Mesendoderm (in vitro differentiated cells): ENCODE results near the gene XAGE2.

Experiments used
- DNase-seq: peaks from one replicate; pipeline ENCODE4 v3.0.0; 2013
- H2AK5ac ChIP-seq: 2 replicates; pipeline ENCODE4 v1.6.1; 2013; ENCODE audit warnings: low read length, inconsistent platforms
- H2BK120ac ChIP-seq: 2 replicates; pipeline ENCODE4 v1.6.1; 2013; ENCODE audit warnings: low read depth, mild to moderate bottlenecking, low read length, moderate library complexity, mixed read lengths
- H2BK15ac ChIP-seq: replicated peaks from 2 replicates; pipeline ENCODE4 v1.6.1; 2013; ENCODE audit warnings: low read depth, mild to moderate bottlenecking, moderate library complexity
- H2BK5ac ChIP-seq: 2 replicates; pipeline ENCODE4 v1.6.1; 2013; ENCODE audit warnings: low read length, inconsistent platforms
- H3K18ac ChIP-seq: 2 replicates; pipeline ENCODE4 v1.6.1; 2013; ENCODE audit warnings: mild to moderate bottlenecking, low read length, mixed read lengths
- H3K23ac ChIP-seq: one replicate; pipeline ENCODE4 v1.6.1; 2013; ENCODE audit warnings: low read length
- H3K27ac ChIP-seq: 2 replicates; pipeline ENCODE4 v1.5.1; 2013; ENCODE audit warnings: low read depth, mild to moderate bottlenecking, inconsistent platforms, low read length, moderate library complexity
- H3K27me3 ChIP-seq: 2 replicates; pipeline ENCODE4 v1.6.1; 2013; ENCODE audit warnings: low read length, control low read depth, mild to moderate bottlenecking, inconsistent platforms; ENCODE audit not compliant: insufficient read depth, poor library complexity
- H3K36me3 ChIP-seq: 2 replicates; pipeline ENCODE4 v1.6.1; 2013; ENCODE audit warnings: low read length, inconsistent platforms; ENCODE audit not compliant: control insufficient read depth, insufficient read depth
- H3K4ac ChIP-seq: one replicate; pipeline ENCODE4 v1.6.1; 2013; ENCODE audit warnings: low read depth, mild to moderate bottlenecking, low read length, moderate library complexity
- H3K4me1 ChIP-seq: 2 replicates; pipeline ENCODE4 v1.6.1; 2013; ENCODE audit warnings: low read depth, low read length, inconsistent platforms; ENCODE audit not compliant: control insufficient read depth
- H3K4me2 ChIP-seq: 2 replicates; pipeline ENCODE4 v1.6.1; 2013; ENCODE audit warnings: low read length
- H3K4me3 ChIP-seq: 2 replicates; pipeline ENCODE4 v1.5.1; 2013; ENCODE audit warnings: mild to moderate bottlenecking, low read length
- H3K56ac ChIP-seq: one replicate; pipeline ENCODE4 v1.6.1; 2013; ENCODE audit warnings: low read length
- H3K79me1 ChIP-seq: 2 replicates; pipeline ENCODE4 v1.6.1; 2013; ENCODE audit warnings: low read length, inconsistent platforms
- H3K79me2 ChIP-seq: 2 replicates; pipeline ENCODE4 v1.6.1; 2013; ENCODE audit warnings: mild to moderate bottlenecking, low read length; ENCODE audit not compliant: control insufficient read depth, insufficient read depth
- H3K9ac ChIP-seq: 2 replicates; pipeline ENCODE4 v1.6.1; 2013; ENCODE audit warnings: low read length, inconsistent platforms
- H4K5ac ChIP-seq: one replicate; pipeline ENCODE4 v1.6.1; 2013; ENCODE audit warnings: low read length
- H4K8ac ChIP-seq: one replicate; pipeline ENCODE4 v1.6.1; 2013; ENCODE audit warnings: low read depth, mild to moderate bottlenecking, control low read depth, low read length, moderate library complexity
- WGBS: extraction: QIAGEN DNeasy Blood & Tissue Kit; methylation state at CpG from one replicate; pipeline ENCODE4 v1.1.7; 2013; ENCODE audit warnings: low lambda C conversion rate, missing lambda C conversion rate; ENCODE audit not compliant: insufficient coverage; ENCODE audit errors: extremely low coverage; 5-methylcytosine and 5-hydroxymethylcytosine counted together

XAGE2 gene

DNA sequence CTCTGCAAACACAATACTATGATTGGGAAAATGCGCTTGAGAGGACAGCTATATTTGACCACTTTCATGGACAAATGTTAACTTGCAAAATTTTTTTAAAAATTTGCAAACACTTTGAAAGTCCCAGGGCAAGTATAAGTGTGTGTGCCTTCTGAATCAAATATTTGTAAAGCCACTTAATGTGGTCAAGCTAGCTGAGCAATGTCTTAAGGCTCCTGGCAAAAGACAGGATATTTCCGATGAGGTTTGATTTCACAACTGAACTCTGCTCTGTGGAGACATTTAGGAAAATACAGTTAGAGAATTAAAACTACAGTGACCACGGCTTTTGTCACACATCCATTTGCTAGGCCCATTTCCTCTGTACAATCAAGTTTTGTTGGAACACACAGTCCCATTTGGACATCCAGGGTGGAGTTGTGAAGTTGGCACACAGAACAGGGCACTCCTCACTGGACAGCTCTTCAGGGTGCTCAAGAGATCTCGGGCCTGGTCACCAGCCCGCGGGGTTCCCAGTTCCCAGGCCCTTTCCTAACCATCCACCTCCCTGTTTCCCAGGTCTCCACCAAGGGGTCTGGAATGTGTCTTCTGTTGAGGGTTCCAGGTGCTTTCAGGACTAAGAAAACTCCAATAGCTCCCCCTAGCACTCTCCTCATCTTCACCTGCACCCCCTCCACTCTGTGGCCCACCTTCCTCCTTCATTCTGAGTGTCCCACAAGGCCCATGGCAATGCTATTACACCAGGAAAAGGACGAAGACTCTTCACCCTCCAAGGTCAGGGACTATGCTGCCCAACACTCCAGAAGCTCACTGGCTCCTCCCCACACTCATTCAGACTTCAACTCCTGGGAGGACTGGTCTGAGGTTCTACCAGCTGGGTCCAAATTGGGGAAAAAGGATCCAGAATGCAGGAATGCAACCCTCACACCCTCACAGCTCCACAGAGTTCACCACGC, 41.9 kb downstream of the XAGE2 start:
- Histone ChIP-seq H4K8ac (no peak overlapping the region), H2BK15ac (no peak overlapping the region), H3K4me2 (no peak overlapping the region), H3K27me3 (no peaks in the 10 kb centered on the region), H3K79me1 (no peaks in the 10 kb centered on the region), H3K4ac (no peak overlapping the region), H3K18ac (no peak overlapping the region), H3K36me3 (no peaks in the 10 kb centered on the region), H2BK5ac (no peak overlapping the region), H3K23ac (no peak overlapping the region), H2AK5ac (no peak overlapping the region), H3K9ac (no peak overlapping the region), H3K79me2 (no peaks in the 10 kb centered on the region), H3K27ac (no peak overlapping the region), H2BK120ac (no peak overlapping the region), H3K4me3 (no peak overlapping the region), H3K4me1 (no peaks in the 10 kb centered on the region), H3K56ac (no peak overlapping the region), H4K5ac (no peak overlapping the region)
- no peak for DNase-seq
- no CpG with 5 or more reads among the region's 8 CpGs for WGBS

DNA sequence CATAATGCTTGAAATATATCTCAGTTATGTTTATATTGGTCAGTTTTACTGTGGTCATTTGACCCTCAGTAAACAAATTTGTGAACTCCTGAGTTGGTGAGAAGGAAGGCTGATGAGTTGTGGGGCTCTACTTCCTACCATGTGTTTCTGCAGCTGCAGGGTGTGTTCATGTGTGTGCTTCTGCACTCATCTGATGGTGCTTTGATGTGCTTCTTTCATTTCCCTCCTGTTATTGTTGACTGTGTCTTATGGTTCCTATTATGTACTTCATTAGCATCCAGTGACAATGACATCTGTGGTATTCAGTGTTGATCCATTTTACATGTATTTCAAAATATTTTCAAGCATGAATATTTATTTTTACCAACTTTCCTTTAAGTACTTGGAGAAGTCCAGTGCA, 46.5 kb downstream of the XAGE2 start:
- Histone ChIP-seq H3K4me1 (no peaks in the 10 kb centered on the region), H2BK120ac (no peak overlapping the region), H3K23ac (no peak overlapping the region)

DNA sequence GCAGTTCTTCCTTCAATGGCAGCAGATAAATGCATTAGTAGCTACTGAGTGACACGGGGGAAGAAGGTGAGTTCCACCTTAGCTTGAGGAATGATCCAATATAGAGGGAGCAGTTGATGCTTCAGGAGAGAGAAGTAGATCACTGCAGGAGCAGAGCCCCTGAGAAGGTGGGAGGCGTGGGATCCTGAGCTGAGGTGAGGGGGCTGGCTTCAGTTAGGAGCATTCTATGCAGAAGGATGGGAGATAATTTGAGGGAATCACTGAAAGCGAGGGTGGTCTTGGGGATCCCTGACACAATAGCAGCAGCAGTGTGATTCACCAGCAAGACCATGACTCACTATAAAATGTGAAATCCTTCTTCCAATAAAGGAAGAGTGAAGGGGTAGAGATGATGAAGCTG, 48.0 kb downstream of the XAGE2 start:
- Histone ChIP-seq H2BK15ac (no peak overlapping the region), H3K79me2 (no peaks in the 10 kb centered on the region), H3K4ac (no peak overlapping the region), H3K56ac (no peak overlapping the region), H3K9ac (no peak overlapping the region), H3K4me3 (no peak overlapping the region), H2AK5ac (no peak overlapping the region), H3K36me3 (no peaks in the 10 kb centered on the region), H3K27ac (no peak overlapping the region), H4K8ac (no peak overlapping the region), H3K79me1 (no peaks in the 10 kb centered on the region), H3K4me1 (no peaks in the 10 kb centered on the region), H3K18ac (no peak overlapping the region), H3K27me3 (no peaks in the 10 kb centered on the region), H2BK120ac (no peak overlapping the region), H3K4me2 (no peak overlapping the region), H3K23ac (no peak overlapping the region), H2BK5ac (no peak overlapping the region), H4K5ac (no peak overlapping the region)
- DNase-seq, result no peak
- WGBS, result no CpG with 5 or more reads among the region's 3 CpGs

More for the DNA sequence above, 46.5 kb downstream of the XAGE2 start:
- no peak overlapping the region for H3K18ac ChIP-seq
- H3K56ac ChIP-seq, result no peak overlapping the region
- no peak overlapping the region for H2AK5ac ChIP-seq
- H3K79me1 ChIP-seq, result no peaks in the 10 kb centered on the region
- no peak overlapping the region for H2BK5ac ChIP-seq
- no peak overlapping the region for H4K8ac ChIP-seq
- H3K27me3 ChIP-seq, result no peaks in the 10 kb centered on the region
- H2BK15ac ChIP-seq, result no peak overlapping the region
- H3K4me2 ChIP-seq, result no peak overlapping the region
- no peak overlapping the region for H3K4ac ChIP-seq
- no peak overlapping the region for H3K9ac ChIP-seq
- no peaks in the 10 kb centered on the region for H3K36me3 ChIP-seq
- H3K4me3 ChIP-seq, result no peak overlapping the region
- no peak for DNase-seq
- H4K5ac ChIP-seq, result no peak overlapping the region
- no peaks in the 10 kb centered on the region for H3K79me2 ChIP-seq
- no peak overlapping the region for H3K27ac ChIP-seq

DNA sequence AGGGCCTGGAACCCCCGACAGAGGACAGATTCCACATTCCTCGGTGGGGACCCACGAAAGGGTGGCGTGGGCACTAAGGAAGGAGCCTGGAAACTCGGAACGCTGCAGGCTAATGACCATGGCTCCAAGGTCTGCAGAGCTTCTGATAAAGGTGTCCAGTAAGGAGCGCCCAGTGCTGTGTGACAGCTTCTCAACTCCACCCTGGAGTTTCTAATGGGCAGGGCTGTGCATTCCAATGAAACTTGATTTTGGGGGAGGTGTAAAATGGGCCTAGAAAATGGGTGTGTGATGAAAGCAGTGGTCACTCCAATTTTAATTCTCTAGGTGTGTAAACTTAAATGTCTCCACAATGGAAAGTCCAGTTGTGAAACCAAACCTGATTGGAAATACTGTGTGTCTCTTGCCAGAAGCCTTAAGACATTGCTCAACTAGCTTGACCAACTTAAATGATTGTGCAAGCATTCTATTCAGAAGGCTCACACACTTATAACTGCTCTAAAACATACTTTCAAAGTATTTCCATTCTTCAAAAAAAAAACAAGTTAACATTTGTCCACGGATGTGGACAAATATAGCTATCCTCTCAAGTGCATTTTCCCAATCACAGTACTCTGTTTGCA, 52.1 kb downstream of the XAGE2 start:
- DNase-seq, result no peak
- Histone ChIP-seq H4K8ac (no peak overlapping the region), H3K4me2 (no peak overlapping the region), H3K79me2 (no peaks in the 10 kb centered on the region), H3K4me1 (no peaks in the 10 kb centered on the region), H3K56ac (no peak overlapping the region), H2BK120ac (no peak overlapping the region), H4K5ac (no peak overlapping the region), H3K4me3 (no peak overlapping the region), H3K4ac (no peak overlapping the region), H3K79me1 (no peaks in the 10 kb centered on the region), H2BK15ac (no peak overlapping the region), H3K18ac (no peak overlapping the region), H2AK5ac (no peak overlapping the region), H3K36me3 (no peaks in the 10 kb centered on the region), H3K27ac (no peak overlapping the region), H3K27me3 (no peaks in the 10 kb centered on the region), H3K9ac (no peak overlapping the region), H3K23ac (no peak overlapping the region), H2BK5ac (no peak overlapping the region)
- no CpG with 5 or more reads among the region's 8 CpGs for WGBS

- no CpG with 5 or more reads among the region's 1 CpG for WGBS
- Histone ChIP-seq H2AK5ac (no peak overlapping the region), H3K27ac (no peak overlapping the region), H3K4ac (no peak overlapping the region), H3K9ac (no peak overlapping the region), H3K56ac (no peak overlapping the region), H3K4me3 (no peak overlapping the region), H3K23ac (no peak overlapping the region), H4K8ac (no peak overlapping the region), H3K4me2 (no peak overlapping the region), H3K79me1 (no peaks in the 10 kb centered on the region), H2BK120ac (no peak overlapping the region), H3K4me1 (no peaks in the 10 kb centered on the region), H3K79me2 (no peaks in the 10 kb centered on the region), H3K18ac (no peak overlapping the region), H2BK15ac (no peak overlapping the region), H3K36me3 (no peaks in the 10 kb centered on the region), H3K27me3 (no peaks in the 10 kb centered on the region), H4K5ac (no peak overlapping the region), H2BK5ac (no peak overlapping the region)
- no peak for DNase-seq
Measured at GRCh38 chrX:52422884-52423283, 54.1 kb downstream of the XAGE2 start.
